Astrocyte of the hippocampus (primary cell): ENCODE measurements around the gene AFF2.
"Not testable (repeated sequence)": the region's sequence is repeated elsewhere in the genome, so short reads cannot be mapped to it uniquely, and the experiment has no call there.

Source experiments
- DNase-seq: peaks from one replicate; pipeline ENCODE4 v3.0.0; 2011; ENCODE audit warnings: low read depth, low spot score

Gene AFF2

DNA sequence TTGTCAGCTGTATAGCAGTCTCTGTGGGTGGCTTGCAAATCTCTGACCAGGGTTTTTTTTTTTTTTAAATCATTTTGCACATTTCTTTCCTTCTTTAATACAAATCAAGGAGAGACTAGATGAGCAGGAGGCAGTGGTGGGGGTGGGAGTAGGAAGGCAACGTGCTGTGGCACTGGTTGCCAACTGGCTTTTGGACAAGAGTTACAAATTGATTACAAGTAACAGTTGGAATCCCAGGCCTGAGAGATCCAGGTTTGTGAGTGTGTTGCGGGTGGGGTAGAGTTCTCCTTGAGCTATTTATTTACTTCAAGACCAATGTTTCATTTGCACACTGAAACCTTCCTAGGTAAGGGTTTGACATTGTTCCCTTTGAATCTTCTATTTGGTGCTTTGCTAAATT is 325.3 kb downstream of the AFF2 start:
- DNase-seq, result no peak

DNA sequence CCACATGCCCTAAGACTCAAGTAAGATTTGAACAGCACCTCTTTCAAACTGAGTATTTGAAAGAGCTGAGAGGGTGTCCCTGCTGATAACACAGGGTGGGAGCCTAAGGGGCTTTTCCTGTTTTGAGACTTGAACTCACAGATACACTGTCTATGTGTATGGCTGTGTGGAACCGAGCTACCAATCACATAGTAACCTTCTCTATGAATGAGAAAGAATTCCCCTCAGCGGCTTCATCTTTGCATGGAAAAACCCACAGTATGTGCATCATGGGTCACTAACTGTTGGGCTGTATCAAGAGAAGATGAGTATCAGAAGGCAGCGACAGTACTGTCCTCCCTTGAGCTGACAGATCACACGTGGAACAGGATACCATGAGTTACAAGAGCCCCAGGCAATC is 336.3 kb downstream of the AFF2 start:
- DNase-seq, result no peak

DNA sequence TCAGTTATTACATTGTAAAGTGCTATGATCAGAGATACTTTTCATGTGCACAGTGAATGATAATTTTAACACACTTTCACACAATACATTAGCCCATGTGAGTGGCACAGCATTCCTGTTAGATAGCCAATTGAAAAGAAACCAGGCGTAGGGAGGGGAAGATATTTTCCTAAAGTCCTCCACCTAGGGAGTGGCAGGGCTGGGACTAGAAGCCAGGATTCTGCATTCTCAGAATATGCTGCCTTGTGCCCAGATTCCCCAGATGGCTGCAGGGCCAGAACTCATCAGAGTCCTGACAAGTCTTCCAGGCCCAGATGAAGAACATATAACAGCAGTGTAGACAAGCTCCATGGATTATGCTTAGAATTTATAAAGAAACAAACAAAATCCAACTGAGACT is 350.2 kb downstream of the AFF2 start:
- no peak for DNase-seq

DNA sequence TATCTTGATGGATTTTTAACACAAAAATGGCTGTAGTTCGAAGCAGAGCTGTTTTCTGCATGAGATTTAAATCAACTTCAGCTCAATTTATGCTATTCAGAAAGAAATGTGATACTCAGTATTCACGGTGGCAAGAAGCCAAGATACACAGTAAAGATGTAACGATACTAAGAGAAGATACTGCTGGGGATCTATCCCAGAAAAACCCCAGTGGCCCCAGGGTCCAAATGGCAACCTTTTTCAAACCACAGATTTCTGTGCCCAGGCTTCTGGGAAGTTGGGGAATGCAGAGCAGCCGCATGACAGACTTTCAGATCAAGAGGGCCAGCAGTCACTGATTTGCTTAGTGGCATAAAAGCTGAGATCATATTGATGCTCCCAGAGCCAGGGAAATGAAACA is 353.9 kb downstream of the AFF2 start:
- DNase-seq, result peak; percentile 63

DNA sequence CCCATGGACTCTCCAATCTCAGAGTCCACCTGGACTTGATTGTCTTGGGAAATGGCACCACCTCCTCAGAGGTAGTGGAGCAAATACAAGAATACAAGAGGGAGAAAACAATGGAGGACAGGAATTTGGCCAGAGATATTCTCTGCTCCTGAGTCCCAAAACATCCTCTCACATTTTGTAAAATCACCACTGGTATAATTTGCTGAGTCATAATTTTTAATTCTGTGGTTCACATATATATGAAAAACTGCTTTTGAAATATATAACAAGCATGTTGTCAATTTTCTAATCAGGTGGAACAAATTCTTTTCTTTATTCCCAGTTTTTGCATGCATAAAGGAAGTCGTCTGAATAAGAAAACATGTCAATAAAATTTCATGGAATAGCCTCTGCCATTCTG is 356.1 kb downstream of the AFF2 start:
- no peak for DNase-seq

DNA sequence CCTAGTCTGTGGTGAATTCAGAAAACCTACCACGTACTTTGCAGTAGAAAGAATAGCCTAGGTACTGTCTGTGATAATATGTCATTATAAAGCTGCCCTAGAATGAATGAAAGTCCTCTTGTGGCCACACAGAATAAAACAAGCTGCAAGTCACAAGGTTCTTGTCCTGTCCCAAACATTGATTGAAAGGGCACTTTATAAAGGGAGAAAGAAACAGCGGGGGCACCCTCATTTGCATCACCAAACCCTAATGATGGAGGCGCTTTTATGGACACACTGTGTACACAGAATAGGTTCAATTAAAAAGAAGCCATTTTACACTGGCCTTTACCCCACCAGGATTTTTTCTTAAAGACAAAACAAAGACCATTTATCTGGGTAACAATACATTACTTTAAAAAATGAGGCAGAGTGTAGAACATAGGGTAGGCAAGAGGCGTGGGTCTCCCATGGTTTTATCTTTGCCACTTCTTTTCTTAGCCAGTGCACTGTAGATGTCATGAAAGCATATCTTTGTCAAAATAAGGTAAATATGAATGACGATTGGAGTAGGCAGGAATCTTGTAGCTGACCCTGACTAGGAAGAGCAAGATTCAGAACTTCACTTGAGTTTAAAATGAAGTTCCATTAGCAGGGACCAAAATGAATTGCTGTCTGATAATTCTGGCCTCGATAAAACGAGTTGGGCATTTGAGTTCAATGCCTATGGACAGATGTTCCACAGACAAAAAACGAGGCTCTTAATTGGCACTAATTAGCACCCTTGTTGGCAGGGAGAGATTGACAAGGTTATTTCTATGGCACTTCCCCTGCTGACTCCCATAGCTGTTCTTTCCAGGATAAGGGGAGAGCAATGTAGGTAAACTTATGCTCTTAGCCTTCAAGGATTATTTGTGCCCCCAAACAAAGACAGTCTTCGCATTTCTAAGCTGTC is 365.1 kb downstream of the AFF2 start:
- no peak for DNase-seq

DNA sequence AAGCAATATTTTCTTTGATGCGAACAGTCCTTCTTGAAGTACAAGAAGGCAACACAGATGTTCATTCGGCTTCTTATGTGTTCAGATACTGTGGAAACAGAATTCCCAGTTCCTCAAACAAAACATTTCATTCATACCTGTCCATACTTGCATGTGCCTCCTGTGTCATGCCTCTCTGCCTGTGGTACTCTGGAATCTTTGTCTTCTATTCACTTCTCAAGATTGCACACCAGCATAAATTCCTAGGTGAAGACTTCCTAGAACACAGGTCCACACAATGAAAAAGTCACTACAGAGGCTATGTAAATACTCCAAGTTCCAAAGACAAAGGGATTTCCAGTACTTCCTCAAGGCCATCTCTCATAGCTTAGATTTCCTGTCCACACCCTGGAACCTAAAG is 367.2 kb downstream of the AFF2 start:
- DNase-seq, result no peak

DNA sequence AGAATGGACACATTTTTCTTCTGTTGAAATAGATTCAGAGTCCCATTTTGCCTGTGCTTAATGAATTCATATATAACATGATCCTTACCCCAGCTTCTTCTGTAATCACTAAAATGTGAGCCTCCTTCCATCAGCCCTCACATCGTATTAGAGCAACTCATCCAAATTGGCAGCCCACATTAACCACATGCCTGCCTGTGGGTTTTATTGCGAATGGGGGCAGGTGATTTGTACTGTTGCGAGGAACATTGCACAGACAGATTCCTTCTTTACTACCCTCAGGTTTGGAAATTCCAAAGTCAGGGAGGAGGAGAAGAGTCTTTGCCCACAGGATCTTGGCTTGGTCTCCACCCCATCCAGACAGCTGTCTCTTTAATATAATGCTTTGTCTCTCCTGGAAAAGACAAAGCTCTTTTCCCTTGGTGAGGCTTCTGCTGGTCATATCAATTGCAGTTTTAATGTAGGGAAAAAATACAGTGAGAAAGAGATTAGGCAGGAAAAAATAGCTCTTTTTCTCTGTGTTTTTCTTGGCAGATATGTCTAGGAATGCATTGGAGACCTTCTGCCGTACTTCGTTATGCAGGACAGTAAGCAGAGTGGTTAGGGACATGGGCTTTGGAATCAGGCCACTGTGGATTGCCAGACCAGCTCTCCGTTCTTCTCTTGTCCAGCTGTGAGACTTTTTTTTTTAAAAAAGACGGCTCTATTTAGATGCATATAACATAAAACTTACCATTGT is 371.2 kb downstream of the AFF2 start:
- DNase-seq, result peak; percentile 90

DNA sequence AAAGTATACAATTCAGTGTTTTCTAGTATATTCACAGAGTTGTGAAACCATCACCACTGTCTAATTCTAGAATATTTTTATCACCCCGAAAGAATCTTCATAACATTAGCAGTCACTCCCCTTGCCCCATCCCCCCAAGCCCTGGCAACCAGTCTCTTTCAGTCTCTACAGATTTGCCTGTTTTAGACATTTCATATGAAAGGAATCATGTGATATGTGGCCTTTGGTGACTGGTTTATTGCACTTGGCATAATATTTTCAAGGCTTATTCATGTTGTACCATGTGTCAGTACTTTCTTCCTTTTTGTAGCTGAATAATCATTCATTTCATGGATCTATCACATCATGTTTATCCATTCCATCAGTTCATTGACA is 371.7 kb downstream of the AFF2 start:
- no peak for DNase-seq

DNA sequence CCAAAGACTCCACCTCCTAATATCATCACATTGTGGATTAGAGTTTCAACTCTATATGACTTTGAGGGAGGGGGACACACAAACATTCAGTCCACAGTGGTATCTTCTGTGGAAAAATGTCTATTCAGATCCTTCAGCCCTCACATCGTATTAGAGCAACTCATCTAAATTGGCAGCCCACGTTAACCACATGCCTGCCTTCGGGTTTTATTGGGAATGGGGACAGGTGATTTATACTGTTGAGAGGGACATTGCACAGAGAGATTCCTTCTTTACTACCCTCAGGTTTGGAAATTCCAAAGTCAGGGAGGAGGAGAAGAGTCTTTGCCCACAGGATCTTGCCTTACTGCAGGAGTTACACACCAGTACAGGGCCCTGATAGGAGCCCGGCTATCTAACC is 372.5 kb downstream of the AFF2 start:
- no peak for DNase-seq

DNA sequence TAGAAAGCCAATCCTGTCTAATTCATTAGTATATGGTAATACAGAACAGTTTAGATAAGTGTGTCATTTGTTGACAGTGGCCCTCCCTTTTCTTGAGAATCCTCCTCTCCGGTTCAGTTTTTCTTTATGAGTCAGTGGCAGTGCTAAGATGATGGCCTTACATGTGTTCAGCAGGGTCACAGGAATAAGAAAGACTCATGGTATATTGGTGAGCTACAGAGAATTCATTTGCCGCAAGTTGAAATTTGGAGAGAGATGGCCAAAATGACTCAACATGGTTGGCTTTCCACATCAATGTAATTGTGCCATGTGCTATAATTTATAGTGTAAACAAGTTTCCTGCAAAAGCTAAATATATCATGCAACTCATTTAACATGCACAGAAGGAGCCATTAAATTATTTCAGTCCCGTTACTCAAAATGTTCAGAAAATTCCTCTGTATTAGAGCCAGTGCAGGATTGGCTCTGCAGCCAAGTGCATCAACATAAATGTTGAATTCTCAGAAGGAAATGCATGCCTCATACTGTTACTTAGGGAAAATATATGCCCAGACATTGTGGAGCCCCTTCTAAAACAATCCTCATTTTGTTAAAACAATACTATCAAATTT is 374.3 kb downstream of the AFF2 start:
- no peak for DNase-seq

DNA sequence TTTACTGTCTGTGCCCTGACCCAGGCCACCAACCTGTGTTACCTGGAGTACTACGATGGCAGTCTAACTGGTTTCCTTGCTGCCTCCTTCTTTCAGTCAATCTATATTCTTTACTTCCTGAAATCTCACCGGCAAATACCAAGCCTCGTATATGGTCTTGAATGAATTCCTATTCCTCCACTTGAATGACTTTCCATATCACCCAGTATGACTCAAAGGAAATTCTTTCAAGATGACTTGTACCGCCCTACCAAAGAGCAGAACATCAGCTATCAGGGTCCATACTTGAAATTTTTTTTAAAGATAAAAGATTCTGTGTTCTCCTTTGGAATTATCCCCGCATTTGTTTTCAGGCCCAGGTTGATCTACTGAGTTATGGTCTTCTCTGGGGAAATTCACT is 378.0 kb downstream of the AFF2 start:
- peak; percentile 56 for DNase-seq

DNA sequence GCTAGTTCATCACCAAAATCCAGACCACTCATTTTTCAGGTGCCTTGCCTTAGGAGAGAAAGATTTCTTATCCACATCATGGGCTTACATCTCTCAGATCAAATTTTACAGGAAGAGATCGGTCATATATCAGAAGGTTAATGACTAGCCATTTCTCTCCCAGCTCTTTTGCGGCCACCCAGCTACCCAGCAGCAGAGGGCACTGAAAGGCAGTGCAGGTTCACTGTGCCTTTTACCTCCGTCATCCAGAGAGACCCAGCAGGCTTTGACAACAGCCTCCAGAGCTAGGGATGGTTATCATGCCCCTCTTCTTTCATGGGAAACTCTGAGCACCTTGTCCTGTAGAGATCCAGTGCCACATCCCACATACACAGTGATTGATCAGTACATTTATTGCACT is 384.8 kb downstream of the AFF2 start:
- DNase-seq, result no peak

DNA sequence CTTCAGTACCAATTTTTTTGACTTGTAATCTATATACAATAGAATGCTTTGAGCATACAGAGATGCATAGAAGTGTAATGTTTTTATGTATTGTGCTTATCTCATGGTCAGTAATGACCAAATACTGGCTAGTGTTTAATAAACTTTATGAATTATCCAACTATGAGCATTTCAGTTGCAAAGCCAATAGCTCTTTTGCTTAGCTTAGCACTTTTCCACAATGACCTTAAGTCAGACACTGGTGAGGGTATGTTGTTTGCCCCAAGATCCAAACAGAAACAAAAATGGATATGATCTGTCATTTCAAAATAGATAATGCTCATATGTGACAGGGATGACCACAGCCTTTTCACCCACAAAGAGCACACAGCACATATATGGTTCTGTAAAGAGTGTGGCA is 393.0 kb downstream of the AFF2 start:
- no peak for DNase-seq

DNA sequence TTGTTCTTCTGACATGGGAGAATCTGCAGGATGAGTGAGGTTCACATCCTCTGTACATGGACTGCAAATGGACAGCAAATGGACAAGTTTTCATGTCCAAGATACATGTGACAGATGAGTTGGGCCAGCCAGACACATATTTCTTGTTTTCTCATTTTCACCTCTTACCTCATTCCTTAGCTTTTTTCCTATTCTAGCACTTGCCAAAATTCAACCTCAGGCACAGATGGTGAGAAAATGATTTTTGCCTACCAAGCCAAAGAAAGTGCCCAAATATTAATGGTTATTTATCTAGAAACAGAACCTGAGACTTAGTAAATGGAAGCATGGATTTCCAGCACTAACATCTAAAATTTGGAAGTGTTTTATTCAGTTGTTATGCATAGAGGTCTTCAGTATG is 402.2 kb downstream of the AFF2 start:
- no peak for DNase-seq

DNA sequence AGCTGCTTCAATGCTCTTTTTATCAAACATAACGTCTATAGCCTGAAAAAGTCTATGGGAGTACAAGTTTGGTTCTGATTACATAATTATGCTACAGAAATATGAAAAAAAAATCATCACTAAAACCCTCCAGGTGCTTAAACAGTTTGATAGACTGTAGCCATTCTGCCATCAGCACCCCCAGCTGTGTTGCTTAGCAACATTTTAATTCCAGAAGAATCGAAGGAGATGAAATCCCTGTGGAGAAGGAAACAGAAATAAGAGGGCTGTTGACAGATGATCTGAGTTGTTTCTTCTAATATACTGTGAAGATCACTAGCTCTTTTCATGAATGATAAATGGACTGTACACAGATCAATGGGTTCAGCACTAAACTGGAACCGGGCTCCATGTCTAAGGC is 402.8 kb downstream of the AFF2 start:
- no peak for DNase-seq

DNA sequence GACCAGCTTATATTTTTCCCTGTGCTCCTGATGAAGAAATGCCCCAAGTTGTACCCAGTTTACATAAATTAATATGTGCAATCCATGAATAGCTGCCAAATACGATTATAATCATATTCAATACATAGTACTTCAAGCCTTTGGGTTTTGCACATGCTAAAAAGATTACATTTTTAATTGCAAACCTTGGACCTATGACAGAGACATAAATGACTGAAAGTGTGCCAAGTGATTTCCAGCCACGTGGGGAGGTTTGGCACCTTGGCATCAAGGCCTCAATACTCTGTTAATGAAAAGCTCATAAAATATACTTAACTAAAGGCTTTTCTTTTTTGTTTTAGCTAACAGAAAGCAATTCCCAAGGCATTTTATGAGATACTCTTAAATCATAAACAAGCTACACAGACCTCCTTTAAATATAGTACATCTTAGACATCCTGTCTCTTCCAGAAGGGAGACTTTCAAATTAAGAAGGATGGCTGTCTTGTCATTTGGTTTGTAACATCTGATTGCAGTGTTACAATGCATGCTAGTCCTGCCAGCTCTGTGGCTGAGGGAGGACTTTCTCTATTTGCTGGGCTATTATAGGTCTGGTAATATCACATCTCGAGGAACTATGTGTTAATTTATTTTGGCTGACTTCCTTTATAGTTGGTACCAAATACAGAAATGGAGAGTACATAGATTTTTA is 404.1 kb downstream of the AFF2 start:
- no peak for DNase-seq

DNA sequence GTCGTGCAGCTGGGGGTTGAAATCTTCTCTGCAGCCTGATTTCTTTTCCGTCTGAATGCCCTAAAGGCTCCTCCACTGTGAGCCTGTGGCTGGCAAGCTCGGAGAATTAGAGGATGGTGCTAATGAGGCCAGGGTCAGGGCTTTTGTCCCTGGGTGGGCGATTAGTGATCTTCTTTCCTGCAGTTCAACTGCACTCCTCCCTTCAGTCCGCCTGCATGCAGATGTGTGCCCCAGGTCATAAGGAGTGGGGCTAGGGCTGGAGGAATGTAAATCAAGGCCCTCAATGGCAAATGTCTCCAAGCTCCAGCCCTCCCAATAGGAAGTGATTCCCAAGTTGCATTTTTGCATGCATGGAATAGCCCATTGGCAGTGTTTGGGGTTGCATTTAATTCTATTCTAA is 405.0 kb downstream of the AFF2 start:
- DNase-seq, result no peak

DNA sequence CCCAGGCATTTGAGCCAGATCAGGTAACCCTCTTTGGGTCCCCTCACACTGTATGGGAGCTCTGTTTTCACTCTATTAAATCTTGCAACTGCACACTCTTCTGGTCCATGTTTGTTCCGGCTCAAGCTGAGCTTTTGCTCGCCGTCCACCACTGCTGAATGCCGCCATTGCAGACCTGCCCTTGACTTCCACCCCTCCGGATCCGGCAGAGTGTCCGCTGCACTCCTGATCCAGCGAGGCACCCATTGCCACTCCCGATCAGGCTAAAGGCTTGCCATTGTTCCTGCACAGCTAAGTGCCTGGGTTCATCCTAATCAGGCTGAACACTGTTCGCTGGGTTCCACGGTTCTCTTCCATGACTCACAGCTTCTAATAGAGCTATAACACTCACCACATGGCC is 406.2 kb downstream of the AFF2 start:
- DNase-seq, result not testable (repeated sequence)

DNA sequence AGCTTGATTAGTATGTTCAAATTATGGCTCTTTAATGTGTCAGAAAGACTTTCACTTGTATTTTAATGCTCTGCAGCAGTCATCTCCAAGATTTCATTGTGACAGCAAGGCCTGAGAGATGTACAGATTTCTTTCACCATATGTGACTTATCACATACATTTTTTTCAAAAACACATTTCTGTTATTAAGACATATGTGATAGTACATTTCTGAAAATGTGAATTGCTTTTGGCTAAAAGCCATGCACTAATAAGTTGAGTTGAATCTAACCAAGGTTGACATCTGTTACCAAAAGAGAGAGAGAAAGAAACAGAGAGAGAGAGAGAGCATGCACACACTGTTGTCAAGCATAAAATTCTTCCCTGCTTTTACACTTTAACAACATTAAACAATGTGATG is 409.3 kb downstream of the AFF2 start:
- no peak for DNase-seq

DNA sequence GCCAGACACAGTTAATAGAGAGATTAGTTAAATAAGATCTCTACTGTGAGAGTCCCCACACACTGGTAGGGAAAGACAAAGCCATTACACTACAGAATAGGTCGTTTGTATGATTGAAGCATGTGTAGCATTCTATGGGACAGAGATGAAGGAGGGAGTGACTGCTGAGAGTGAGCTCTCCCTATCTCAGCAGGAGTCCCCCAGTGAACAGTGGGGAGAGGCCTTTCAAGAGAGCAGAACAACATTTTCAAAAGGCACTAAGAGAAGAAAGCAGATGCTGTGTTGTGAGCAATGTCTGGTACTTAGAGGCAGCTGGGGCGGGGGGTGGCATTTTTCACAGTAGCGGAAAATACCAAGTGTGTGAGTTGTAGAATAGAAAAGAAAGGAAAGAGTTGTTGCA is 413.6 kb downstream of the AFF2 start:
- peak; percentile 16 for DNase-seq

DNA sequence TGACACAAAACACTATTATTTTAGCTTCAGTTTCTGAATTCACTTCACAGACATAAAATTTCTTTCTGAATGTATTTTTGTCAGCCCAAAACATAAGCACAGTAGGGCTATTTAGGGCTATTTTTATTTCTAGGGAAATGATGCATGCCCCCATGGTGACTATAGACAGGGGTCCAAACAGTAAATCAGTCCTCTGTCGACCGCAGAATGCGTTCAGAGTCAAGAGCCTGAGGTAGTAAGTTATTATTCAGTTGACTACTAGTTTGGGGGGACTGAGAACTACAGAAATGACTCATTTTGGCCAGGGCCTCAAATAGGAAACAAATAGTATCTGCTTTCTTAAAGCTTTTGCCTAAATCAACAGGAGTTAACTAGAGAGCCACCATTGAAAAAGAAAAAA is 414.4 kb downstream of the AFF2 start:
- no peak for DNase-seq
